GM18951 (cell line): Measurements from ENCODE around the gene CNTNAP2.

Source experiments
- POLR2A ChIP-seq: IDR thresholded peaks from 4 replicates; pipeline ENCODE4 v1.6.1; 2011; ENCODE audit warnings: mild to moderate bottlenecking; ENCODE audit not compliant: insufficient read length, insufficient read depth; ENCODE audit errors: extremely low read depth
- in situ Hi-C: fragments of 300-500 bp; cut with MboI; formaldehyde crosslinking; loops from one replicate; pipeline ENCODE4 v1.12.0; 2022; ENCODE audit warnings: low sequenced_read_pairs, mixed read lengths, inconsistent platforms; ENCODE audit not compliant: unreplicated experiment

The CNTNAP2 gene

DNA sequence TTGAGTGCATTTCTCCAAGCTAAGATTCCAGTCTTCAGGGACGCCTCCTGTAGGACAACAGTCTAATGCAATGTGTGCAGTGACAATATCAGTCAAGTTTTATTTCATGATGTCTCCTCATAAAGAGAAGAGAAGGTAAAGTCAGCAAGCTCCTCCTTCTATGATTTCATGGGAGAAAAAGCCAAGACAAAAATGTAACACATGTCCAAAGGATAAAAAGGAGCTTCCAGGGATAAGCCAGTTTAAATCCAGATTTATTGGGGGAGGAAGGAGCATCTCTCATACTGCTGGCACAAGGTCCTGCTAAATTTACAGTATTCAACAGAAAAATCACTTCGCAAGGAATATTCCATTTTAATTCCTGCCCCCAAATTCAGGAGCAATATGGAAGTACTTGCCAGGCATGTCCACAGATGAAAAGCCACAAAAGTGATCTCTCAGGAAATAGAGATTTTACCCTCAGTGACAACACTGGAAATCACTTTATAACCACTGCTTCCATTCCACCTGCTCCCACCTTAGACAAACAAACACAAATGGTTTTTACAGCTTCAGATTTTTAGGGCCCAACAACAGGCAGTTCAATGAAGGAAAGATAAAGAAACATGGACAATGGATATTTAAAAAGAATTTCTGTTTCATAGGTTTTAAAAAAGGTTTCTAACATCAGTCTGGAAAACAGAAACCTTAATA, 1796.5 kb downstream of the CNTNAP2 start:
- in situ Hi-C loops, result no loop called here
- TF ChIP-seq POLR2A, result no peak

DNA sequence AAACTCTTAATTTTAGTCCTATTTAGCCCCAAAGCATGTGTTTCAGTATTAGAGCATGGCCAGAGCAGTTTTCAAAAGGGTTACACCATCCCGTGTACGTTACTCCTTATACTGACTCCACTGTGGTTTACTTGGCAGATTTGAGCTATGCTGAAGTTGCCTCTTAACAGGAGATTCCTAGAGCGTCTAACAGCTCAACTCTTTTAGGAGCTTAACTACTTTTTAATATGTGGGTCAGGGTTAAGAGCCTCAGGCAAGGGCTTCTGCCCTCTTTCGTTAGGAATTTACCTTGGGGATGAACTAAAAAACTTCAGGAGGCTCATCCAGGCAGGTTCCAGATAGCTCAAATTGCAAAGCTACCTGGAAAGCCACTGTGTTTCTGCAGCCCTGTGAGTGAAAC, 1799.2 kb downstream of the CNTNAP2 start:
- TF ChIP-seq POLR2A, result no peak
- in situ Hi-C loops, result no loop called here

DNA sequence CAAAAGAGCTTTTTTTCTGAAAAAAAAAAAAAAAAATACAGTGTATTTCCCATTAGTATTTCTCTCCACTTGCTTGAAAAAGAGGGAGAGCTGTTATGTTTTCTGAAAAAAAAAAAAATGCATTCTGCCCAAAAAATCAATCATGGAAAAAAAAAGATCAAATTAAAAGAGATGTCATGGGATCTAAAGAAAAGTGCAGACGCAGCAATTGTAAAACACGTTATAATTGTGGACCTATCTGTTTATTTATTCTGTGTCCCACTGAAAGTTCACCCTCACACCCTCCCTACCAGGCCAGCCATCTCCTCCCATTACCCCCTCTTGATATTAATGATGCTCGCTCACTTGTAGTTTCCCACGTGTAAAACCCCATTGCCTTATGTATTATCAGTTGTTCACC, 1800.0 kb downstream of the CNTNAP2 start:
- no peak for TF ChIP-seq POLR2A
- in situ Hi-C loops, result no loop called here

GRCh38 chr7:147923841-147924240, 1807.2 kb downstream of the CNTNAP2 start:
- no peak for TF ChIP-seq POLR2A
- in situ Hi-C loops, result no loop called here

- in situ Hi-C loops, result no loop called here
- TF ChIP-seq POLR2A, result no peak
Measured at GRCh38 chr7:147937428-147937827, 1820.8 kb downstream of the CNTNAP2 start.

- TF ChIP-seq POLR2A, result no peak
- in situ Hi-C loops, result no loop called here
Measured at GRCh38 chr7:147941381-147941780, 1824.8 kb downstream of the CNTNAP2 start.

GRCh38 chr7:147944321-147944720, 1827.7 kb downstream of the CNTNAP2 start:
- in situ Hi-C loops, result no loop called here
- TF ChIP-seq POLR2A, result no peak

- no peak for TF ChIP-seq POLR2A
- in situ Hi-C loops, result no loop called here
Measured at GRCh38 chr7:147952918-147953317, 1836.3 kb downstream of the CNTNAP2 start.

GRCh38 chr7:147968046-147968610, 1851.5 kb downstream of the CNTNAP2 start:
- in situ Hi-C loops, result no loop called here
- no peak for TF ChIP-seq POLR2A

DNA sequence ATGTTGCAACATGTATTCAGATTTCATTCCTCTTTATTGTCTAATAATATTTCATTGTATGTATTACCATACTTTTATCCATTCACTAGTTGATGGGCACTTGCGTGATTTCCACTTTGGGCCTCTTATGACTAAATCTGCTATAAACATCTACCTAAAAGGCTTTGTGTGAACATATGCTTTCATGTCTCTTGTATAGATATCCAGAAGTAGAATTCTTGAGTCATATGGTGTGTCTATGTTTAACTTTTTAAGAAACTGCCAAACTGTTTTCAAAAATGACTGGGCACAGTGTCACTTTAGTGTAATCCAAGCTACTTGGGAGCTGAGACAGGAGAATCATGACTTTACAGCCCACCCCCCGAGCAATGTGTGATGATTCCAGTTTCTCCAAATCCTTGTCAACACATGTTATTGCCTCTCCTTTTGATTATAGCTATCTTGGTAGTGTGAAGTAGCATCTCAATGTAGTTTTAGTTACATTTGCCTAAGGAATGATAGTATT, 1855.1 kb downstream of the CNTNAP2 start:
- in situ Hi-C loops, result no loop called here
- TF ChIP-seq POLR2A, result no peak

DNA sequence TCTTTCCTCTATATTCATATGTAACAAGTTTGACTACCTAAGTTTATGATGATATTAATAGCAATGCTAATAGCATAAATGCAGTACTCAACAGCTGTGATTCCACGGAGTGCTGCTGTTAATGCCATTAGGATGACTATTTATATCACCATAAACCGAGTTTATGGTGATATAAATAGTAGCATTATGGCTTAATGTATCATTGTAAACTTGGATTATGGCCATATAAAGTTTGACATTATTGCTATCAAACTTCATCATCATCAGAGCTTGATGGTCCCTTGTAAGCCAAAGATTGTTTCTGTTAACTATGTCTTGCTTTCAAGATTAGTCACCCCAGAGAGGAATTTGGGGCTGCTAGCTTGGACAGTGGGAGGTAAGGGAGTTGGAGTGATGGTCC, 1861.6 kb downstream of the CNTNAP2 start:
- in situ Hi-C loops, result no loop called here
- TF ChIP-seq POLR2A, result no peak

- no peak for TF ChIP-seq POLR2A
- in situ Hi-C loops, result no loop called here
Measured at GRCh38 chr7:147978651-147979050, 1862.0 kb downstream of the CNTNAP2 start.

DNA sequence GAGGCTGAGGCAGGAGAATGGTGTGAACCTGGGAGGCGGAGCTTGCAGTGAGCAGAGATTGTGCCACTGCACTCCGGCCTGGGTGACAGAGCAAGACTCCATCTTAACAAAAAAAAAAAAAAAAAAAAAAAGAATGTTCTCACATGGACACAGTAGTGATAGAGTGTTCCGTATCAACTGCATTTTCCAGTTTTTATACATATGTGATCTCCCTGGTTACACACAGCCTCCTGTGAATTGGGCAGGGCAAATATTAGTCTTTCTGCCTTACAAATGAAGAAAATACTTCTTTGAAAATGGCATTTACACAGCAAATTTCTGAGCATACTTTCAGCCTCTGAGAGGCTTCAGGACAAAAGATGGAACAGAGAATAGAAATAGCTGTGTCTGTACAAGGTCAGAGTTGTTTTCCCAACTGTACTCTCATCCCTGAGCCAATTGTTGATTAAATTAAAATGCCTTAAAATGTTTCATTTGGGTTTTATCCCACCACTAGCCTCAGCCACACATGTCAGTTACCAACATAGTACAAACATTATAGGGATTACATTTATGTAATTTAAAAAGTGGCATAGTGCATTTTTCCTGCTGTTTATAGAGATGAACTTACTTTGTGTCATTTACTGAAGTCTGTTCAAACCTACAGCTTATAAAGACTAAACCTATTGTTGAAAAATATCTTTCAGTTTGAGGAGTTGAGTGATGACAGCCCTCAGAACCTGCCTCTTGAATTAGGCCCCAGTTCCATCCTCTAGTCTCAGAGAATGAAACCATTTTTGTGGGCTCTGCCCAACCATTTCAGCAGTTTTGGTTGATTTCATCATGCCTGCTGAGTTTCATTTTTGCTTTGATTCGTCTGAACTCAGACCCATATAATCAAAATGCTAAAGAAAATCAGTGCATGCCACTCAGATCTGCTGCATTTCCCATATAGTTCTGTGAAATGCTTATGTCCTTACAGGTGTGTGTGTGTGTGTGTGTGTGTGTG, 1864.5 kb downstream of the CNTNAP2 start:
- in situ Hi-C loops, result no loop called here
- TF ChIP-seq POLR2A, result no peak
